Psoas muscle (tissue), 8 donors: ENCODE results near the gene TMEM132C. TPM values are rescaled to one million over a fixed set of nuclear protein-coding genes. Genes with fewer than 3 reads are reported as not detected.

Experiments
- ATAC-seq, 4 donors: fragments of 200-7000 bp; cut with Tn5 transposase; one replicate each; pipeline ENCODE4 v1.9.1; 2020; ENCODE audit warnings: moderate library complexity in 3 of 4, mild to moderate bottlenecking in 2 of 4
- DNase-seq, 2 donors: peaks; one replicate each; pipeline ENCODE4 v3.0.0-alpha.2; 2020
- H3K27ac ChIP-seq: fragments of 200-600 bp; one replicate; pipeline ENCODE4 v1.8.0; 2022
- H3K27me3 ChIP-seq, 3 donors: fragments of 200-600 bp in 1 of 3; one replicate each; pipeline versions ENCODE4 v1.6.1 to v1.8.0; 2013 to 2022; ENCODE audit warnings: low read length in 2 of 3, mild to moderate bottlenecking in 2 of 3, moderate library complexity in 1 of 3; ENCODE audit not compliant: insufficient read depth in 3 of 3
- H3K36me3 ChIP-seq, 2 donors: fragments of 200-600 bp in 1 of 2; one replicate each; pipeline versions ENCODE4 v1.6.1 to v1.8.0; 2013 to 2022; ENCODE audit warnings: low read depth in 1 of 2, mild to moderate bottlenecking in 1 of 2, moderate library complexity in 1 of 2; ENCODE audit not compliant: insufficient read depth in 1 of 2
- H3K4me1 ChIP-seq: fragments of 200-600 bp; one replicate; pipeline ENCODE4 v1.8.0; 2022
- H3K4me3 ChIP-seq: fragments of 200-600 bp; one replicate; pipeline ENCODE4 v1.8.0; 2022; ENCODE audit warnings: mild to moderate bottlenecking
- H3K9me3 ChIP-seq: fragments of 200-600 bp; one replicate; pipeline ENCODE4 v1.8.0; 2022
- WGBS, 3 donors: extraction: QIAGEN DNeasy Blood & Tissue Kit; methylation state at CpG; one replicate each; pipeline versions ENCODE4 v1.1.6 to v1.1.7; 2013; 5-methylcytosine and 5-hydroxymethylcytosine counted together
- intact Hi-C, 2 donors: fragments of 100-400 bp; cut with DNase I; formaldehyde crosslinking; loops; one replicate each; pipeline versions ENCODE4 v1.11.0 to v1.14.2; 2022
- polyA plus RNA-seq, 3 donors: library from polyadenylated mRNA; stranded (reverse); fragments of 200-250 nt; gene quantifications; one replicate each; pipeline ENCODE4 v1.2.3, GENCODE V29; 2013
- total RNA-seq, 4 donors: library from RNA; stranded (reverse); fragmentation: NEBNext Ultra II Directional in 2 of 4; extraction: Animal tissue kit (Norgen Biotek cat#: 25700) in 2 of 4; gene quantifications; one replicate each; pipeline versions ENCODE4 v1.2.1 to v1.2.4, GENCODE V29; 2021 to 2023
- TF ChIP-seq, protein P1 (sequence below): fragments of 200-600 bp; IDR thresholded peaks from one replicate; pipeline ENCODE4 v1.8.0; 2022; ENCODE audit warnings: antibody characterized with exemption
- donor health status: healthy with polysubstance abuse.
- donor health status: DM: no; HTN: no; CAD: no; lungs with moderate emphysema.
- donor health status: Bipolar disorder and iron deficiency.
- donor health status: healthy.
- donor health status: DM: yes; HTN: yes; CAD: no.
- donor health status: DM: no; HTN: no; CAD: no.
- donor health status: DM: no; HTN: no; CAD: no.
- donor health status: DM: yes; HTN: yes; CAD: no.

The TMEM132C gene
- total and polyA plus RNA-seq, 7 donors = 0.16 to 0.77 (median 0.47) TPM

DNA sequence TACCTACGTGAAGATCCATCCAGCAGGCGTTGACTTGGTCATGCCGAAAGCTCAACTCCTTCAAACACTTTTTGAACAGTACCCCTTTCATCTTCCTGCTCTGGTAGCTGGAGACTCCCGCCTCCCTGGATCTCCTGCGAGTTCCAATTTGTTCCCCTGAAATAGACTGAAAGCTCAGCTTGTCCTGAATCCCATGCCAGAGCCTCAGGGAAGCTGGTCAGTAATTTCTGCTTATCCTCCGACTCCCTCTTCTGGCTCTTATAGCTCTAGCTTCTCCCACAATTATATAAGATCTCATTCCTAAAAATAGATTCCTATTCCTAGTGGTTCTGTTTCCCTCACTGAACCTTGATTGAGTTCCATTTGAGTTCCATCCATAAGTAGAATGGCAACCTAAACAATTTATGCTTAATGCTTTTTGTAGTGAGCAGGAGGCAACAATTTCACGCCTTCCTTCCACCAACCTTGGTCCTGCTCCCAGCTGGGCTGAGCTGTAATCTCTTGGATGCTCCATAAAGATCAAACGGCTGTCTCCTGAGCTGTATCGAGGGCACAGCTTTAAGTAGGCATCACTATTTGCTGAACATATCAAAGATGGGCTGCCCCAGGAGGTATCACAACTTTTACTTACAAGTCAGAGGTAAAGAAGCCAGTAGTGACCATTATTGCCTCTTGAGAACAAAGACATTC, 8.0 kb upstream of the TMEM132C start:
- H3K27ac ChIP-seq = no peak overlapping the region
- no peak overlapping the region for H3K4me3 ChIP-seq
- 30 to 38% (median 34%) methylated on average over 9 of the region's 9 CpGs for WGBS, 3 donors
- intact Hi-C loops = loop anchor here in 1 of 2 donors (10.0 kb wide), 1 partner anchor 126 kb away; no protein-coding TSS in a partner anchor
- ATAC-seq (no peak), DNase-seq (no peak)
- H3K9me3 ChIP-seq = peaks cover under 1% of the 10 kb centered on the region
- peaks cover 0 to 6% (median 0%) of the 10 kb centered on the region in 3 donors for H3K27me3 ChIP-seq
- no peaks in the 10 kb centered on the region for H3K36me3 ChIP-seq
- no peaks in the 10 kb centered on the region for H3K4me1 ChIP-seq
- TF ChIP-seq, protein P1, sequence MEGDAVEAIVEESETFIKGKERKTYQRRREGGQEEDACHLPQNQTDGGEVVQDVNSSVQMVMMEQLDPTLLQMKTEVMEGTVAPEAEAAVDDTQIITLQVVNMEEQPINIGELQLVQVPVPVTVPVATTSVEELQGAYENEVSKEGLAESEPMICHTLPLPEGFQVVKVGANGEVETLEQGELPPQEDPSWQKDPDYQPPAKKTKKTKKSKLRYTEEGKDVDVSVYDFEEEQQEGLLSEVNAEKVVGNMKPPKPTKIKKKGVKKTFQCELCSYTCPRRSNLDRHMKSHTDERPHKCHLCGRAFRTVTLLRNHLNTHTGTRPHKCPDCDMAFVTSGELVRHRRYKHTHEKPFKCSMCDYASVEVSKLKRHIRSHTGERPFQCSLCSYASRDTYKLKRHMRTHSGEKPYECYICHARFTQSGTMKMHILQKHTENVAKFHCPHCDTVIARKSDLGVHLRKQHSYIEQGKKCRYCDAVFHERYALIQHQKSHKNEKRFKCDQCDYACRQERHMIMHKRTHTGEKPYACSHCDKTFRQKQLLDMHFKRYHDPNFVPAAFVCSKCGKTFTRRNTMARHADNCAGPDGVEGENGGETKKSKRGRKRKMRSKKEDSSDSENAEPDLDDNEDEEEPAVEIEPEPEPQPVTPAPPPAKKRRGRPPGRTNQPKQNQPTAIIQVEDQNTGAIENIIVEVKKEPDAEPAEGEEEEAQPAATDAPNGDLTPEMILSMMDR = no peak

DNA sequence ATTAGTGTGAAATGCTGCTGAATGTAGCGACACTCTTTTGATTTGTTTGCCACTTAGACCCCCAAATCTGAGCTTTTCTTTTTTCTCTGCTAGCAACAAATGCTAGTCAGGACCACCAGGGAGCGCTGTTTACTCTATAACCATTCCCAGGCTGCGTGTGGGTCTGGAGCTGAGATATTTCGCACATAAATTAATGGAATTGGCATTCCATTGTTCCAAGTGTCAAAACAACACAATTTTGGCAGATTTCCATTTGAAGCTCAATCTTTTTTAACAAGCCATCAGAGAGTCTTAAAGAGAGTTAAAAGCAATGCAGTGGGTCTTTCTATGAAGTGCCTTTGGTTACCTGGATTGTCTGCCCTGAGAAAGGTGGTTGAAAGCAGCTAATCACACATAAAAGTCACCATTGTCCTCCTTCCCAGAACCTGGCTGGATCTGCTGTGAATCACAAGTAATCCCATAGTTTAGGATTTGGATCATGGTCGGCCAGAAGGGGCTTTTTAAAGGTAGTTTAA, 7.4 kb upstream of the TMEM132C start:
- Histone ChIP-seq H3K4me3 (no peak overlapping the region), H3K9me3 (no peaks in the 10 kb centered on the region), H3K36me3 (no peaks in the 10 kb centered on the region), H3K27me3 (peaks cover 0 to 6% (median 0%) of the 10 kb centered on the region in 3 donors), H3K27ac (no peak overlapping the region), H3K4me1 (no peaks in the 10 kb centered on the region)
- DNase-seq = no peak
- TF ChIP-seq, protein P1 = peak; percentile 38
- no peak for ATAC-seq
- 6 to 9% (median 9%) methylated on average over 5 of the region's 5 CpGs for WGBS, 3 donors
- intact Hi-C loops = loop anchor here in 1 of 2 donors (10.0 kb wide), 1 partner anchor 125 kb away; no protein-coding TSS in a partner anchor

DNA sequence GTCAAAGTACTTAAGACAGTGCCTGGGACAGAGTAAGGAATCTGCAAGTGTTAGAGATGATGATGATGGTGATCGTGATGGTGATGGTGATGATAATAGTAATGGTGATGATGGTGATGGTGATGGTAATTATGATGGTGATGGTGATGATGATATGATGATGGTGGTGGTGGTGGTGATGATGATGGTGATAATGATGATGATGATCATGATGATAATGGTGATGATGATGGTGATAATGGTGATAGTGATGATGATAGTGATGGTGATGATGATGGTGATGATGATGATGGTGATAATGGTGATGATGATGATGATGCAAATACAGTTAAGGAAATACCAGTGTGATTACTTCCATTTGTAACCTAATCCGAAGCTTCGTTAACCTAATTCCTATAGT, 5.2 kb upstream of the TMEM132C start:
- 88 to 96% (median 90%) methylated on average over 3 of the region's 3 CpGs for WGBS, 3 donors
- Histone ChIP-seq H3K36me3 (no peaks in the 10 kb centered on the region), H3K27me3 (peaks cover 4 to 24% (median 6%) of the 10 kb centered on the region in 3 donors), H3K27ac (no peak overlapping the region), H3K4me3 (no peak overlapping the region), H3K4me1 (no peaks in the 10 kb centered on the region), H3K9me3 (no peaks in the 10 kb centered on the region)
- ATAC-seq (no peak), DNase-seq (no peak)
- TF ChIP-seq, protein P1 = no peak
- intact Hi-C loops = no loop called here

DNA sequence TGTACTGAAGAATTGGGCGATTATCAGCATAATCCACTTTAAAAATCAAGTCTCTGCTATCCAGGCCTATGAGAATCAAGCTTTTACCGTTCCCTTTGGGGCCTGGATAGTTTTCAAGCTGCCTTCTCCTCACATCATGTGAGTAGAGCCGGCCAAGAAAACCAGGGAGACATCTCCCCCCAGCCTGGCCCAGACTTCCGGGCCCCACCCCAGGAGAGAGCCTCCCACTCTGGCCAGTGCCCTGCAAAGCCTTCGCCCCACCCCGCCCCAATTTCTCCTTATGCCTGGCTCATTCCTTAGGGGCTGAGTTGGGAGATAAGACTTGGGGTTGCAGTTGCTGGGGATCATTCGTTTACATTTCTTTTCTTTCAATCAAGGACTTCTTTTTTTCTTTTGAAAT, 1.4 kb upstream of the TMEM132C start:
- no peak overlapping the region for H3K27ac ChIP-seq
- peaks cover 12 to 40% (median 15%) of the 10 kb centered on the region in 3 donors for H3K27me3 ChIP-seq
- intact Hi-C loops = no loop called here
- ATAC-seq (no peak), DNase-seq (no peak)
- H3K9me3 ChIP-seq = no peaks in the 10 kb centered on the region
- no peaks in the 10 kb centered on the region for H3K4me1 ChIP-seq
- TF ChIP-seq, protein P1 = no peak
- no peaks in the 10 kb centered on the region for H3K36me3 ChIP-seq
- 27 to 28% (median 28%) methylated on average over 7 of the region's 7 CpGs for WGBS, 3 donors
- no peak overlapping the region for H3K4me3 ChIP-seq
